ENCODE data around the gene FBXO44. TPM values are rescaled to one million over a fixed set of nuclear protein-coding genes. Genes with fewer than 3 reads are reported as not detected.

Gene FBXO44
- total RNA-seq, 4 donors from 2014 or later: 17.2 to 56.3 (median 28.1) TPM

GRCh38 chr1:11629184-11630016 is 25.3 kb upstream of the FBXO44 start:
- no peak overlapping the region for H3K27ac ChIP-seq
- peaks cover 63% of the 10 kb centered on the region for H3K27me3 ChIP-seq
- DNase-seq (ENCODE audit: low spot score in 2 of 2): no peak
- TF ChIP-seq CTCF (IDR thresholded peaks at IDR 0.05) (no peak), POLR2A (IDR thresholded peaks at IDR 0.05) (no peak), POLR2AphosphoS5 (IDR thresholded peaks at IDR 0.05) (no peak)
- 35% methylated on average over 15 of the region's 15 CpGs for WGBS
- H3K9me3 ChIP-seq: no peaks in the 10 kb centered on the region
- H3K36me3 ChIP-seq: no peaks in the 10 kb centered on the region
- no peaks in the 10 kb centered on the region for H3K4me1 ChIP-seq
- no peak overlapping the region for H3K4me3 ChIP-seq

GRCh38 chr1:11634365-11635192 is 20.1 kb upstream of the FBXO44 start:
- WGBS: 75% methylated on average over 11 of the region's 11 CpGs
- DNase-seq (ENCODE audit: low spot score in 2 of 2): no peak
- H3K4me3 ChIP-seq: no peak overlapping the region
- no peaks in the 10 kb centered on the region for H3K4me1 ChIP-seq
- H3K36me3 ChIP-seq: no peaks in the 10 kb centered on the region
- no peaks in the 10 kb centered on the region for H3K9me3 ChIP-seq
- H3K27ac ChIP-seq: no peak overlapping the region
- H3K27me3 ChIP-seq: peaks cover 46% of the 10 kb centered on the region
- TF ChIP-seq EP300 (IDR thresholded peaks at IDR 0.05) (no peak), POLR2AphosphoS5 (IDR thresholded peaks at IDR 0.05) (no peak), CTCF (IDR thresholded peaks at IDR 0.05) (no peak), POLR2A (IDR thresholded peaks at IDR 0.05) (no peak)

- no peak for DNase-seq (ENCODE audit: low spot score in 2 of 2)
- Histone ChIP-seq H3K4me3 (no peak overlapping the region), H3K27me3 (peaks cover 46% of the 10 kb centered on the region), H3K27ac (no peak overlapping the region), H3K9me3 (no peaks in the 10 kb centered on the region), H3K36me3 (no peaks in the 10 kb centered on the region), H3K4me1 (no peaks in the 10 kb centered on the region)
- WGBS: 48% methylated on average over 5 of the region's 5 CpGs
- no peak for TF ChIP-seq CTCF (IDR thresholded peaks at IDR 0.05)
- TF ChIP-seq POLR2AphosphoS5 (IDR thresholded peaks at IDR 0.05): no peak
- TF ChIP-seq EP300 (IDR thresholded peaks at IDR 0.05): no peak
- no peak for TF ChIP-seq POLR2A (IDR thresholded peaks at IDR 0.05)
Measured at GRCh38 chr1:11638121-11638520, 16.6 kb upstream of the FBXO44 start.

GRCh38 chr1:11639372-11639771 is 15.3 kb upstream of the FBXO44 start:
- no peak for DNase-seq (ENCODE audit: low spot score in 2 of 2)
- Histone ChIP-seq H3K4me3 (no peak overlapping the region), H3K27me3 (peaks cover 37% of the 10 kb centered on the region), H3K27ac (no peak overlapping the region), H3K9me3 (no peaks in the 10 kb centered on the region), H3K4me1 (no peaks in the 10 kb centered on the region), H3K36me3 (no peaks in the 10 kb centered on the region)
- TF ChIP-seq EP300 (IDR thresholded peaks at IDR 0.05): no peak
- no peak for TF ChIP-seq CTCF (IDR thresholded peaks at IDR 0.05)
- no peak for TF ChIP-seq POLR2AphosphoS5 (IDR thresholded peaks at IDR 0.05)
- no peak for TF ChIP-seq POLR2A (IDR thresholded peaks at IDR 0.05)
- WGBS: 97% methylated on average over 4 of the region's 4 CpGs

- peaks cover 34% of the 10 kb centered on the region for H3K27me3 ChIP-seq
- H3K9me3 ChIP-seq: no peaks in the 10 kb centered on the region
- 69% methylated on average over 6 of the region's 7 CpGs for WGBS
- H3K4me3 ChIP-seq: no peak overlapping the region
- no peak for TF ChIP-seq POLR2A (IDR thresholded peaks at IDR 0.05)
- no peaks in the 10 kb centered on the region for H3K4me1 ChIP-seq
- H3K36me3 ChIP-seq: no peaks in the 10 kb centered on the region
- no peak overlapping the region for H3K27ac ChIP-seq
- DNase-seq (ENCODE audit: low spot score in 2 of 2): no peak
Measured at GRCh38 chr1:11640101-11640500, 14.6 kb upstream of the FBXO44 start.
